Esophagus (tissue), 2 donors: Measurements from ENCODE around the gene MAPK8IP1. TPM values are rescaled to one million over a fixed set of nuclear protein-coding genes. Genes with fewer than 3 reads are reported as not detected.
A peak's percentile ranks its signal among the peaks of the same experiment; 100 is the strongest.
"Not testable (repeated sequence)": the region's sequence is repeated elsewhere in the genome, so short reads cannot be mapped to it uniquely, and the experiment has no call there.

ENCODE experiments used
- H3K27ac ChIP-seq, 2 donors: one replicate each; pipeline ENCODE4 v1.5.1; 2013; ENCODE audit warnings: low read depth in 2 of 2, mild to moderate bottlenecking in 2 of 2, inconsistent platforms in 1 of 2, low read length in 1 of 2, moderate library complexity in 1 of 2
- H3K27me3 ChIP-seq, 2 donors: one replicate each; pipeline ENCODE4 v1.6.1; 2013; ENCODE audit warnings: low read length in 2 of 2, control low read depth in 1 of 2, mild to moderate bottlenecking in 1 of 2; ENCODE audit not compliant: insufficient read depth in 2 of 2, control insufficient read depth in 1 of 2
- H3K36me3 ChIP-seq, 2 donors: one replicate each; pipeline ENCODE4 v1.6.1; 2013; ENCODE audit warnings: low read length in 1 of 2; ENCODE audit not compliant: control insufficient read depth in 2 of 2, insufficient read depth in 2 of 2
- H3K4me1 ChIP-seq, 2 donors: one replicate each; pipeline ENCODE4 v1.6.1; 2013; ENCODE audit warnings: low read length in 1 of 2; ENCODE audit not compliant: control insufficient read depth in 2 of 2, insufficient read depth in 2 of 2
- H3K4me3 ChIP-seq, 2 donors: one replicate each; pipeline ENCODE4 v1.5.1; 2013; ENCODE audit warnings: low read length in 2 of 2, mild to moderate bottlenecking in 2 of 2, low read depth in 1 of 2, moderate library complexity in 1 of 2
- H3K9me3 ChIP-seq, 2 donors: one replicate each; pipeline ENCODE4 v1.6.1; 2013; ENCODE audit warnings: mild to moderate bottlenecking in 2 of 2, low read depth in 1 of 2, low read length in 1 of 2, moderate library complexity in 1 of 2; ENCODE audit not compliant: control insufficient read depth in 2 of 2, insufficient read depth in 1 of 2
- WGBS, 2 donors: extraction: QIAGEN DNeasy Blood & Tissue Kit; methylation state at CpG; one replicate each; pipeline ENCODE4 v1.1.7; 2013; 5-methylcytosine and 5-hydroxymethylcytosine counted together
- polyA plus RNA-seq, 2 donors: library from polyadenylated mRNA; stranded (reverse); fragments of 200-250 nt; gene quantifications; one replicate each; pipeline ENCODE4 v1.2.3, GENCODE V29; 2013
- donor health status: healthy with polysubstance abuse.
- donor health status: Bipolar disorder and iron deficiency.

MAPK8IP1 gene
- polyA plus RNA-seq, 2 donors = 0.77 to 1.3 TPM

DNA sequence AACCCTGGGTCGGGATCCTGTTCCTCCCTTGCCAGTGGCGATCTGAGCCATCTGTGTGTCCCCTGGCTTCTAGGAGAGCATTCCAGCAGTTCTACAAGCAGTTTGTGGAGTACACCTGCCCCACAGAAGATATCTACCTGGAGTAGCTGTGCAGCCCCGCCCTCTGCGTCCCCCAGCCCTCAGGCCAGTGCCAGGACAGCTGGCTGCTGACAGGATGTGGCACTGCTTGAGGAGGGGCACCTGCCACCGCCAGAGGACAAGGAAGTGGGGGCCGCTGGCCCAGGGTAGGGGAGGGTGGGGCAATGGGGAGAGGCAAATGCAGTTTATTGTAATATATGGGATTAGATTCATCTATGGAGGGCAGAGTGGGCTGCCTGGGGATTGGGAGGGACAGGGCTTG, 20.1 kb downstream of the MAPK8IP1 start:
- not testable (repeated sequence) for H3K27me3 ChIP-seq, H3K27ac ChIP-seq, H3K4me3 ChIP-seq, H3K9me3 ChIP-seq
- WGBS, 2 donors = 48 to 60% methylated on average over 6 of the region's 6 CpGs
- Histone ChIP-seq H3K36me3 (peaks cover 1 to 16% of the 10 kb centered on the region in 2 donors), H3K4me1 (peaks cover 2 to 11% of the 10 kb centered on the region in 2 donors)

DNA sequence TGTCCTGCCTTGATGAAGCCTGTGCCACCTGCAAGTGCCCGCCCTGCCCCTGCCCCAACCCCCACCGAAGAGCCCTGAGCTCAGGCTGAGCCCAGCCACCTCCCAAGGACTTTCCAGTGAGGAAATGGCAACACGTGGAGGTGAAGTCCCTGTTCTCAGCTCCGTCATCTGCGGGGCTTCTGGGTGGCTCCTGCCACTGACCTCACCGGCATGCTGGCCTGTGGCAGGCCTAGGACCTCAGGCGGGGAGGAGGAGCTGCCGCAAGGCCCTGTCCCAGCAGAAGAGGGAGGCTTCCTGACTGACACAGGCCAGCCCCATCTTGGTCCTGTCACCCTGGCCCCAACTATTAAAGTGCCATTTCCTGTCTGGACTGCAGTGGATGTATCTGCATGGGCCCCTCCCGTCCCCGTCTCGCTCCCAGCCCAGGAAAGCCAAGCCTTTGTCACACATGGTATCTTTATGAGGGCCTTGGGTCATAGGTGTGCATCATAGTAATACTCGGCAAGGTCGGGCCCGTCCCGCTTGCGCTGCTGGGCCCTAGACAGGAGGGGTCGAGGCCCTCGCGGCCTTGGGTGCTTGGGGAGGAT, 20.7 kb downstream of the MAPK8IP1 start:
- peaks cover 2 to 11% of the 10 kb centered on the region in 2 donors for H3K4me1 ChIP-seq
- no peaks in the 10 kb centered on the region for H3K9me3 ChIP-seq
- no peak overlapping the region for H3K27ac ChIP-seq
- no peaks in the 10 kb centered on the region for H3K27me3 ChIP-seq
- no peak overlapping the region for H3K4me3 ChIP-seq
- WGBS, 2 donors = 53 to 74% methylated on average over 19 of the region's 19 CpGs
- H3K36me3 ChIP-seq = peaks cover 7 to 22% of the 10 kb centered on the region in 2 donors

DNA sequence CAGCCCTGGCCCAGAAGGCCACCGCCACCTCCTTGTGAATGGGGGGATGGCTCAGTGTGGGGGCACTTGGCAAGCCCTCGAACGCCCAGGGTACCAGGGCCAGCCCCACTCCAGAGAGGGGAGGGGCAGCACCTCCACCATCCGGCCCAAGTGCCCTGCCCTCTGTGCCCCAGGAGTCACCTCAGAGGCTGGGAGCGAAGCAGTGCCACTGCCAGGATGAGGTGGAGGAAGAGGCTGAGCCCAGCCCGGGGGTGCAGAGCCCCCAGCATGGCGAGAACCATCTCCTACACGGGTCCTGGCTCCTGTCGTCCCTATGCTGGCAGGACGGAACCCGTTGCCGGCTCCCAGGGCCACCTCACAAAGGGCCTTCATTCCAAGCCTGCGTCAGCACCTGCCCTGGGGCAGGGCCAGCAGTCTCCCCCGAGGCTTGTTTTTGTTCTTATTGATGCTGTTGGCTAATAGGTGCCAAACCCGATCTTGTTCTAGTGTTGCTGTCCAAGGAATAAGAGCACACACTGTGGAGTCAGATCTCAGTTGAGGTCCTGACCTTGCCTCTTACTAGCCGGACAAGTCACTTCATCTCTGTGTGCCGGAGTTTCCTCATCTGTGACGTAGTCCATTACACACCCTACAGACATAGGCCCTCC, 21.6 kb downstream of the MAPK8IP1 start, which contains the start of gene FREY1:
Gene FREY1, minus strand, starts transcription at position 307 of the 647 bp plus-strand sequence. Its CDS starts 26 bp downstream, at position 281.
- Histone ChIP-seq H3K36me3 (peaks cover 7 to 25% of the 10 kb centered on the region in 2 donors), H3K27me3 (no peaks in the 10 kb centered on the region), H3K4me1 (peaks cover 2 to 11% of the 10 kb centered on the region in 2 donors), H3K9me3 (no peaks in the 10 kb centered on the region), H3K27ac (peak within 1 kb of the TSS in 1 of 2 donors; percentile 28), H3K4me3 (no peak within 1 kb of the TSS)
- WGBS, 2 donors = 53 to 59% methylated on average over 18 of the region's 18 CpGs

DNA sequence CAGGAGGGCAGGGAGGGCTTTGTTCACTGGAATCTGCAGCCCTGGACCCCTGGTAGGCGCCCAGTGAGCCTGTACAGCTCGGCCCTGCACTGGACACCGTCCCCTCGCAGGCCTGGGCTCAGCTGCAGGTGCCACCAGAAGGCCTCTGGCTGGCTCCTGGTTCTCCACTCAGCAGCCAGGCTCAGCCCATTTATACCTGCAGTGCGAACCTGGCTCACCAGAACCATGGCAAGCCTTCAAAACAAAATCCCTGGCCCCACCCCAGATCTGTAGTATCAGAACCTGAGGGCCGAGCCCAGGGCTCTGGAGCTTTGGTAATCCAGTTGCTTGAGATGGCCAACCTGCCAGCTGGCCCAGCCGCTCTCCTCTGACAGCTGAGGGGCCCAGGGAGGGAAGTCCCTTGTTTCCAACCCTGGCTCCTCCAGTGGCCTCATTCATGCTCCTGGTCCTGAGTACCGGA, 22.5 kb downstream of the MAPK8IP1 start:
- Histone ChIP-seq H3K9me3 (no peaks in the 10 kb centered on the region), H3K4me3 (no peak overlapping the region), H3K4me1 (peaks cover 2 to 11% of the 10 kb centered on the region in 2 donors), H3K27me3 (no peaks in the 10 kb centered on the region), H3K36me3 (peaks cover 7 to 25% of the 10 kb centered on the region in 2 donors), H3K27ac (peak overlapping the region in 1 of 2 donors; percentile 28)
- 46 to 53% methylated on average over 8 of the region's 8 CpGs for WGBS, 2 donors

DNA sequence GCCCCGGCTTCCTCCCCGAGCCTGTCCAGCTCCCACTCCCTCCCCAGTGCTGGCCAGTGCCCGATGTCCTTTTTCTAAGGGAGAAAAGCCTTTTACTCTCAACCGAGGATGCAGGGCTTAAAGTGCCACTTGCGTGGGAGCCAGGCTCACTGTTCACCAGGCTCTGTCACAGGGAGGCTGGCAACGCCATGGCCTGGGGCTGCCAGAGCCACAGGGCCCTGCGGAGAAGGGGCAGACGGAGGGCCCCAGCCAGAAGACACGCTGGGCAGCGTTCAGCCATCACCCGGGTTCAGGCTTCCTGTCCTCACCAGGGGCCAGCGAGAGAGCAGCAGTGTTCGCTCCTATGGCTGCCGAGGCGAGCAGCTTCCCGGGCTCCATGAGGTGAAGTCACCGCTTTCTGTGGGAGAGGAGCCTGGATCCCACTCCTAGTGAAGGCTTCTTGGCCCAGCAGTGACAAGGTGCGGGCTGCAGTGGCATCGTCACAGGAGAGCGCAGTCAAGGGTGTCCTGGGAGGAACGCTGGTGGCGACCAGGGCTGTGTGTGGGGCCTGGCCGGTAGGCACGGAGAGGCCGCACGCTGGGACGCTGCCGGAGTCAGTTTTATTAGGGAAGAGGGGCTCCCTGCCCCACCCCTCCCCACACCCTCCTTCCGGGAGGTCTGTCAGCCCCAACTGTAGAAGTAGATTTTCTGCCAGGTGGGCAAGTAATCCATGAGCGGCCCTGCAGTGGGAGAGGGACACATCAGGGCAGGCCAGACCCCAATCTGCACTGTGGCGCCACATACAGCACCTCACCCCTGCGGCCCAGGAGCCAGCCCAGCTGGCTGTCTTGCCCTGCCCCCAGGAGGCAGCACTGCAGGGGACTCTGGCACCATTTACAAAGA, 24.4 kb downstream of the MAPK8IP1 start:
- H3K27me3 ChIP-seq = no peaks in the 10 kb centered on the region
- peaks cover 20 to 42% of the 10 kb centered on the region in 2 donors for H3K36me3 ChIP-seq
- no peaks in the 10 kb centered on the region for H3K9me3 ChIP-seq
- peaks cover 2 to 11% of the 10 kb centered on the region in 2 donors for H3K4me1 ChIP-seq
- WGBS, 2 donors = 91 to 92% methylated on average over 32 of the region's 32 CpGs
- no peak overlapping the region for H3K4me3 ChIP-seq
- no peak overlapping the region for H3K27ac ChIP-seq

DNA sequence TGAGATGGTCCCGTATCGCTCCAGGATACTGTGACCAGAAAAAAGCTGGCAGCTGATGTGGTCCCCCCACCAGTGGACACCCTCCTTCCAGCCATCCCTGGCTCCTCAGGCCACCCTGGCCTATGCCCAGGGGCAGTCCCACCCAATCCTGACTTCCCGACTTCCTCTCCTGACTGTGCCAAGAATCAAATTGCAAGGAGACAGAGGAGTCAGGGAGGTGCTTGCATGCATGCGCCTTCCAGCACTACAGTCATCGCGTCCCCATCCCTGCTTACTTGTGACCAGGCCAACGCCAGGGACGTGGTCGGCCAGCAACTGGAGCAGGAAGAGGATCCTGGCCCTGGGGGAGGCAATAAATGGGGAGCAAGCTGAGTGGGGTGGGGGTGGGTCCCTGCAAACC, 25.2 kb downstream of the MAPK8IP1 start:
- WGBS, 2 donors = 86% methylated on average over 9 of the region's 9 CpGs
- H3K36me3 ChIP-seq = peaks cover 20 to 49% of the 10 kb centered on the region in 2 donors

DNA sequence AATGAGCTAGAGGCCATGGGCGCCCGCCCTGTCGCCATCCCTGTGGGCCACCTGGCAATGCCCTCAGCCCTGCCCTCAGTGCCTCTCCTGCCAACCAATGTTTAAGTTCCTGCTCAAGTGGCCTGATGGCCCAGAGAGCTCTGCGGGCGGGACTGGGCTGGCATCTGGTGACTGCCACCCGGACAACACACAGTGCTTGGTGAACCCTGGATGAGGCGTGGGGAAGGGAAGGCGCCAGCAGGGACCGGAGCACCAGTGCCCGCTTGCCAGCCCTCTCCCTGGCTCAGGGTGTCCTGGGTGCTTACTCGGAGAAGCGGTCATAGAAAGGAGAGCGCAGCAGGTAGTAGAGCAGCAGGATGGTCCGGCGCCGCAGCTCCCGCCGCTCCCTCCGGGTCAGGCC, 28.1 kb downstream of the MAPK8IP1 start:
- no peak overlapping the region for H3K27ac ChIP-seq
- no peaks in the 10 kb centered on the region for H3K27me3 ChIP-seq
- H3K4me1 ChIP-seq = peaks cover 0 to 6% of the 10 kb centered on the region in 2 donors
- H3K9me3 ChIP-seq = no peaks in the 10 kb centered on the region
- H3K36me3 ChIP-seq = peaks cover 20 to 49% of the 10 kb centered on the region in 2 donors
- H3K4me3 ChIP-seq = no peak overlapping the region
- 94 to 99% methylated on average over 19 of the region's 19 CpGs for WGBS, 2 donors

More for the DNA sequence above, 25.2 kb downstream of the MAPK8IP1 start:
- no peaks in the 10 kb centered on the region for H3K9me3 ChIP-seq
- H3K27ac ChIP-seq = no peak overlapping the region
- no peak overlapping the region for H3K4me3 ChIP-seq
- H3K4me1 ChIP-seq = peaks cover 2 to 11% of the 10 kb centered on the region in 2 donors
- H3K27me3 ChIP-seq = no peaks in the 10 kb centered on the region

DNA sequence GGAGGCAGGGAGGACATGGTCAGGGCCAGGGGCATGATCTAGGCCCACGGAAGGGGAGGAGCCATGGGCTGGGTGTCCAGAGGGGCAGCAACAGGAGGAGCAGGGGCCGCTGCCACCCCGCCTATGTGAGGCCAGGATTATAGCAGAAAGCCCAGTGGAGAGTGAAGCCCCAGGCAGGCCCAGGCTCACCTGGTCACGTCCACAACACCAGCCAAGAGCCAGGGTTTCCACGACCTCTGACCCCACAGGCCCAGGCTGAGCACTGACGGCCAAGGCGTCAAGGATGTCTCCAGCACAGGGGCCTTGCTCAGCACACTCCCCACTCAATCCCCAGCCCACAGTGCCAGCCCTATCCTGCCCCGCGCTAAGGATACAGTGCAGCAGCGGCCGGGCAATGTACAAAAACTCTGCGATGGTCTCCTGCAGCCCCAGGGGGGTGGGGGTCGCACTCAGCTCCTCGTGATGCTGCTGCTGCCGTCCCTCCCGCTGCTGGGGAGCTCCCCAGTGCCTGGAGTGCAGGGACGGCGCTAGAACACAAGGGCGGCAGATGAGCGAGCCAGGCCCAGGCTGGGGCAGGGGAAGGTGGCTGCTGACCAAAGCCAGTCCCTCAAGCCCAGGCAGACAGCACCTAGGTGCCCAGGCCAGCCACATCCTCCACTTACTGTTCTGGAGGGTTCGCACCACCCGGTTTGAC, 28.6 kb downstream of the MAPK8IP1 start:
- no peaks in the 10 kb centered on the region for H3K9me3 ChIP-seq
- no peak overlapping the region for H3K27ac ChIP-seq
- H3K36me3 ChIP-seq = peaks cover 20 to 46% of the 10 kb centered on the region in 2 donors
- H3K27me3 ChIP-seq = no peaks in the 10 kb centered on the region
- no peak overlapping the region for H3K4me3 ChIP-seq
- peaks cover 0 to 8% of the 10 kb centered on the region in 2 donors for H3K4me1 ChIP-seq
- WGBS, 2 donors = 91 to 92% methylated on average over 22 of the region's 22 CpGs

DNA sequence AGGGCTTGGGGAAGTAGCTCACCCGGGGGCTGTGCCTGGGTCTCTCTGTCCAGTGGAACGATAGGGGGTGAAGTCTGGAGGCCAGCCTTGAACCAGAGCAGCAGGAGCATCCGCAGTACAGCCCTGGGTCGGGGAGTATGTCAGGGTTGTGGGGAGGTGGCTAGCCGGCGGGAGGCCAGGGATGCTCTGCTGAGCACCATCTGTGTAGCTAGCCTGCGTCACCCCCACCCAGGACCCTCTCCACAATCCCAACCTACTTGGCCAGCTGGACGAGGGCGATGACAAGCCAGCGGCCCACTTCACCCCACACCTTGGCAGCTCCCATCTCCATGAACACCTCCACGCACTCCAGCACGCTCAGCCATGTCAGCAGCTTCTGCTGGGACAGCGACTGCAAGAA, 30.0 kb downstream of the MAPK8IP1 start:
- WGBS, 2 donors = 88 to 89% methylated on average over 13 of the region's 13 CpGs
- peaks cover 20 to 36% of the 10 kb centered on the region in 2 donors for H3K36me3 ChIP-seq
- no peak overlapping the region for H3K27ac ChIP-seq

More for the DNA sequence above, 30.0 kb downstream of the MAPK8IP1 start:
- H3K27me3 ChIP-seq = no peaks in the 10 kb centered on the region
- H3K4me3 ChIP-seq = no peak overlapping the region
- H3K9me3 ChIP-seq = no peaks in the 10 kb centered on the region
- H3K4me1 ChIP-seq = peaks cover 0 to 14% of the 10 kb centered on the region in 2 donors
